BLaER1 treated with 17β-estradiol and CSF1 and Interleukin-3, amounts not matched to agents 10 nM and 100 nM (cell line): ENCODE data around the gene CAMKV.

Source experiments
- H3K27ac ChIP-seq, 11 experiments: shearing (Covaris generic); formaldehyde crosslinking; 2 replicates each; pipeline ENCODE4 v1.8.1; 2022
- H3K27me3 ChIP-seq, 11 experiments: shearing (Covaris generic); formaldehyde crosslinking; 2 replicates each; pipeline ENCODE4 v1.8.1; 2022
- H3K36me3 ChIP-seq, 11 experiments: shearing (Covaris generic); formaldehyde crosslinking; 2 replicates each; pipeline ENCODE4 v1.8.1; 2022
- H3K4me1 ChIP-seq, 10 experiments: shearing (Covaris generic); formaldehyde crosslinking; 2 replicates each; pipeline ENCODE4 v1.8.1; 2022
- H3K4me2 ChIP-seq, 11 experiments: shearing (Covaris generic); formaldehyde crosslinking; 2 replicates each; pipeline ENCODE4 v1.8.1; 2022
- H3K4me3 ChIP-seq, 10 experiments: shearing (Covaris generic); formaldehyde crosslinking; 2 replicates each; pipeline ENCODE4 v1.8.1; 2022
- H3K9ac ChIP-seq, 11 experiments: shearing (Covaris generic); formaldehyde crosslinking; 2 replicates each; pipeline ENCODE4 v1.8.1; 2022
- H3K9me3 ChIP-seq, 11 experiments: shearing (Covaris generic); formaldehyde crosslinking; replicated peaks in 1 of 11; 2 replicates each; pipeline ENCODE4 v1.8.1; 2022
- H4K20me1 ChIP-seq, 11 experiments: shearing (Covaris generic); formaldehyde crosslinking; 2 replicates each; pipeline ENCODE4 v1.8.1; 2022
- Cebpa-rat ChIP-seq, 11 experiments: shearing (Covaris generic); IDR thresholded peaks; 2 replicates each; pipeline ENCODE4 v1.8.1; 2022

The CAMKV gene

DNA sequence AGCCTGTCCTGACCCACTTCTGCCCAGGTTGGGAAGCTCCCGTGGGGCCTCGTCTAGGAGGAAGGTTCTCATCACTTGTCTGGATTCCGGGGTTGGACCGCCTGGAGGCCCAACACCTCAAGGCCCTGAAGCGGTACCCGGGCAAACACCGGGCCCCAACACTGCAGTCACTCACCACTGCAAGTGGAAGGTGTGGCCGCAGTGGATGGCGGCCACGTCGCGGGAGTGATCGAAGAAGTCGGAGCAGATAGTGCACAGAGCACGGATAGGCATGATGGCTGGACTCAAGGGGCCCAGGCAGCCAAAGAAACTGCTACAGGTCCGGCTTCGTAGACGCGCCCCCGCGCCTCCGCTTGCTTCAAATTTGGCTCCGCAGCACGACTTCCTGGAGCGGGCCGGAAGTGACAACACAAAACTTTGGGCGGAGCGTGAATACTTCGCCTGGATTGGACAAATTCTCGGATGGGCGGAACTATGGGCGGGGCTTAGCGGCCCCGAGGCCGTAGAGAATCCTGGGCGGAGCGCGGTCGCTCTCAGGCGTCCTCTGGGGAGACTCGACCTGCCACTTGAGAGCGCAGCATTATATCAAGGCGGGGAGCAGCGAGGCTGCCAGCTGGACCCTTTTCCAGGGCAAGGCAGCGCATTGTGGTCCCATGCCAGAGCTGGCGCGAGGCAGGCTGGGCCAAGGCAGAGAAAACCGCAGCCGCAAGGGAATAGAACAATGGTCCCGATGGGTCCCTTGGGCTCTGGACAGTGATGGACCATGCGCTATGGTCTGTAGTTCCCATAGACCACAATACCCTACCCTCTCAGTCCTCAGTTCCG lies 13.3 kb downstream of the CAMKV start, which contains the start of gene TRAIP:
TSS of gene TRAIP (minus strand) at position 384 of the 825 bp plus-strand sequence. CDS start at position 273, 111 bp downstream.
- Histone ChIP-seq H4K20me1 (0 out of 22 replicates have a peak, but pooled peaks cover 0 to 8% (median 0%) of the 10 kb centered on the region in 11 experiments), H3K4me1 (peaks cover 12 to 43% (median 39%) of the 10 kb centered on the region in 10 experiments), H3K9ac (peak within 1 kb of the TSS; percentile 70 to 84 (median 76)), H3K9me3 (no peaks in the 10 kb centered on the region), H3K27me3 (no peaks in the 10 kb centered on the region), H3K27ac (peak within 1 kb of the TSS in 10 of 11 experiments; percentile 37 to 77 (median 66); a peak in 20 of 22 replicates), H3K4me3 (peak within 1 kb of the TSS; percentile 61 to 87 (median 78)), H3K36me3 (peaks cover 0 to 16% (median 0%) of the 10 kb centered on the region in 11 experiments; a peak in 1 of 22 replicates), H3K4me2 (peak within 1 kb of the TSS; percentile 87 to 100 (median 94))
- TF ChIP-seq Cebpa-rat (IDR thresholded peaks at IDR 0.05) = no peak

DNA sequence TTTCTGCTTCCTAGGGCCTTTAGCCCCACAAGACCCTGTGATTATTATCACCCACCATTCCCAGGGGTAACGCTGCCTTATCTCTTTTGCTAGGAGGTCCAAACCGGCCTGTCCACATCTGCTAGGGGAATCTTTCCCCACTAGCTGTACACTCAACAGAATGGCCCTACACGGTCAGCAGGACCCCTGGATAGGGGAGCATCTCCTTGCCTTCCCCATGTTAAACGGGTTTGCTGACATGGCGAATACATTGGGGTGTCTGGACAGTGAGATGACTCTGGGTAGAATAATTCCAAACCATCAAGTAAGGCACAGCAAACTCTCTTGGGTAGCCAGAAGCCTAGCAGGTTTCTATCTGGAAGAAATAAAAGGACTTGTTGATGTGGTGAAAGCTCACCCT lies 14.0 kb downstream of the CAMKV start:
- Histone ChIP-seq H3K4me1 (peaks cover 12 to 43% (median 39%) of the 10 kb centered on the region in 10 experiments), H3K27ac (peak overlapping the region in 9 of 11 experiments; percentile 43 to 77 (median 66); a peak in 13 of 22 replicates), H3K27me3 (no peaks in the 10 kb centered on the region), H3K9ac (peak overlapping the region; percentile 70 to 84 (median 76); a peak in 21 of 22 replicates), H3K9me3 (no peaks in the 10 kb centered on the region), H3K4me2 (peak overlapping the region; percentile 86 to 100 (median 94)), H3K36me3 (peaks cover 0 to 16% (median 3%) of the 10 kb centered on the region in 11 experiments; a peak in 3 of 22 replicates), H3K4me3 (peak overlapping the region; percentile 61 to 87 (median 78)), H4K20me1 (0 out of 22 replicates have a peak, but pooled peaks cover 0 to 8% (median 0%) of the 10 kb centered on the region in 11 experiments)
- no peak for TF ChIP-seq Cebpa-rat (IDR thresholded peaks at IDR 0.05)

DNA sequence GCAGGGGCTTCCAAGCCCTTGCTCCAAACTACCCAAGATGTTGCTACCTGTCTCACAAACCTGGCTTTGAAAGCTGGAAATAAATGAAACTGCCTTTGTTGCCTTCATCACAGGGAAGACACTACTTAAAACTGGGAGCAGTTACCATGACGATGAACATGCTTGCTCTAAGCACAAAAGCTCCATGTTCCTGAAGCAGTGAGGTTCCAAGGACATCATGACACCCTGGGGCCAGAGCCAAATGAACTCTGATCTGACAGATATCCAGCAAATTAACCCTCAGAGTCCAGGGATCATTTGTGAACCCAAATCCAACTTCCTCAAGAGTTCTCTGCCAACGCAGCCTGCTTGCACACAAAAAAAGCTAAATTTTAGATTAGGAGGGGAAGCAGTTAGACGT lies 24.0 kb downstream of the CAMKV start:
- H4K20me1 ChIP-seq = peaks cover 0 to 16% (median 0%) of the 10 kb centered on the region in 11 experiments; a peak in 1 of 22 replicates
- no peaks in the 10 kb centered on the region for H3K9me3 ChIP-seq
- no peak overlapping the region for H3K4me3 ChIP-seq
- no peak overlapping the region; a peak in 1 of 22 replicates for H3K9ac ChIP-seq
- no peak for TF ChIP-seq Cebpa-rat (IDR thresholded peaks at IDR 0.05)
- peaks cover 17 to 82% (median 69%) of the 10 kb centered on the region in 11 experiments; a peak in 21 of 22 replicates for H3K36me3 ChIP-seq
- H3K4me2 ChIP-seq = no peak overlapping the region
- H3K4me1 ChIP-seq = peaks cover under 1 to 14% (median 11%) of the 10 kb centered on the region in 10 experiments; a peak in 17 of 20 replicates
- no peak overlapping the region for H3K27ac ChIP-seq
- no peaks in the 10 kb centered on the region for H3K27me3 ChIP-seq

DNA sequence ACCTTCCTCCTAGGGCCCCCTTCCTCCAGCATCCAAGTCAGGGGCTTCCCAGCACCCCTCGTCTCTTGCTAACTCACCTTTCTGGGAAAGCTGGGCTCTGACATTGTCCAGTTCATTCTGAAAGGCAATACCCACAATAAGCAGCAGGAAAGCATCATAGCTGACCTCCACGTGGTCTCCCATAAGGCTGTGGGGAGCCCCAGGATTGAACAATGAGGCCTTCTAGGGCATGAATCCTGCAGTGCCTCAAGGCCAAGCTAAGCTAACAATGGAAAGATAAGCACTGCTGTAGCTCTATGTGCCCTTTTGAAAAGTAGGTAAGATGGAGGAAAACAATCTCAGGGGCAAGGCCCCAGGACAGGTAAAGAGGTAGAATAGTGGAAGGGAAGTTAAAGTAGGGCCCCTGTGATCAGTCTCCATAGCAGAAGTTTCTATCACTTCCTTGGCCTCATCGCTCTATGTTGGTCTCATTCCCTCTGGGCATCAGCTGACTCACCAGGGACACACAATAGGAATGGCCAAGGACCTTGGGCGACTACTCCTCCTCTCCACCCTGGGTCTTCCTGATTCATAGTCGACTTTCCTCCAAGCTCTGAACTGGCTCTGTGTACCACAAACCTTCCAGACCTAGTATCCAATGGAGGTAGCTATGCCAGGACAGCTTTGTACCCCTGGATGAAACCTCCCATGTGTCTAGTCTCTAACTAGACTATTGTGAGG lies 25.1 kb downstream of the CAMKV start:
- Histone ChIP-seq H3K36me3 (peaks cover 17 to 77% (median 69%) of the 10 kb centered on the region in 11 experiments; a peak in 21 of 22 replicates), H3K4me3 (no peak overlapping the region), H3K27me3 (no peaks in the 10 kb centered on the region), H3K4me1 (peaks cover 7 to 24% (median 22%) of the 10 kb centered on the region in 10 experiments; a peak in 18 of 20 replicates), H3K4me2 (no peak overlapping the region), H3K9ac (no peak overlapping the region), H4K20me1 (peaks cover 0 to 16% (median 0%) of the 10 kb centered on the region in 11 experiments; a peak in 1 of 22 replicates), H3K27ac (no peak overlapping the region), H3K9me3 (no peaks in the 10 kb centered on the region)
- no peak for TF ChIP-seq Cebpa-rat (IDR thresholded peaks at IDR 0.05)

DNA sequence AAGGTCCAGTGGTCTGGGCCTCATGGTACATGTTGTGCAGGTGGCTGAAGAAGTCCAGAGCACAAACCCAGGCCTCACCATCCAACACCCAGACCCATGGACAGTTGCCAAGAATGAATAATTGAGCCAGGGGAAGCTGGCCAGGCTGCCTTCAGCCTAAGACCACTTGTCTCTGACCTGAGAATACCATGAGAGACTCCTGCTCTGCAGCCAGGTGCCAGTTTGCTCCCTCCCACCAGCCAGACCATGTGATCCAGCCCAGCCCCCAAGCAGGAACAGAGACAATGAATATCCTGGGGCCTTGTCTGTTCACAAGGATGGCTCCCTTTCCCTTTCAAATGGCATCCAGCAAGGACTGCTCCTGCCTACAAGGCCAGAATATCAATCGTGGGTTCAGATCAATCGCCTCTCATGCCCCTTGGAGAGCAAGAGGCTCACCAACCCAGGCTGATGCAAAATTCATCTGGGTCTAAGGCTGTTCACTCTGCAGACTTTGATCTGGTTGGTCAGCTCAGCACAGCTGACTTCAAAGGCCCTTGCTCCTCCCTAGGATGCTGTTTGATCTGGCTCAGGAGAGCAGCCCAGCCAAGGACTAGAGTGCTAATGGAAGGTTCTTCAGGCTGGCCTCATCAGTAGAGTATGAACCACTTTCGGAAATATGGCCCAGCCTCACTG lies 26.7 kb downstream of the CAMKV start:
- Histone ChIP-seq H3K4me1 (peaks cover 7 to 38% (median 35%) of the 10 kb centered on the region in 10 experiments; a peak in 18 of 20 replicates), H4K20me1 (peaks cover 0 to 16% (median 0%) of the 10 kb centered on the region in 11 experiments; a peak in 1 of 22 replicates), H3K27me3 (no peaks in the 10 kb centered on the region), H3K4me2 (no peak overlapping the region), H3K9me3 (no peaks in the 10 kb centered on the region), H3K9ac (peak overlapping the region in 4 of 11 experiments; percentile 8 to 35 (median 18); a peak in 5 of 22 replicates), H3K27ac (no peak overlapping the region), H3K4me3 (no peak overlapping the region), H3K36me3 (peaks cover 17 to 80% (median 71%) of the 10 kb centered on the region in 11 experiments; a peak in 21 of 22 replicates)
- TF ChIP-seq Cebpa-rat (IDR thresholded peaks at IDR 0.05) = no peak

DNA sequence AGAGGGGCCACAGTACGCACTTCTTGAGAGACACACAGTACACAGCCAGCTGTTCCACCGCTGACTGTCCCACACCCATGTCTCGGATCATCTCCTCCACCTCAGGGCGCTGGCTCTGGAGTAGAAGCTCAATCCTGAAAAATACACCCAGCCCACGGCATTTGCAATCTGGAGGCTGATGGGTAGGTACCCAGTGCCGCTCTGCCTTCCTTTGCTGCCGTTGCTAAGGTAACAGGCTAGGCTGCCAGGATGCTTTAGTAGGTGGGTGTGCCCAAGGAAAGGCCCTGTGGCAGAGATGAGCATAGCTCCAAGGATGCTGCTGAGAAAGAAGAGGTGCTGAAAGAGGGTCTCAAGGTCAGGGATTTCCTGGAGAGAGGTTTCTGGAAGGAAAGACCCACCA lies 27.9 kb downstream of the CAMKV start:
- no peaks in the 10 kb centered on the region for H3K27me3 ChIP-seq
- peak overlapping the region in 2 of 11 experiments; percentile 13 to 65; a peak in 1 of 22 replicates for H3K27ac ChIP-seq
- peaks cover 7 to 38% (median 35%) of the 10 kb centered on the region in 10 experiments; a peak in 18 of 20 replicates for H3K4me1 ChIP-seq
- peak overlapping the region in 4 of 11 experiments; percentile 60 to 80 (median 70); a peak in 3 of 22 replicates for H3K4me2 ChIP-seq
- H3K9me3 ChIP-seq = no peaks in the 10 kb centered on the region
- peaks cover 11 to 80% (median 70%) of the 10 kb centered on the region in 11 experiments; a peak in 21 of 22 replicates for H3K36me3 ChIP-seq
- peaks cover 0 to 16% (median 0%) of the 10 kb centered on the region in 11 experiments; a peak in 1 of 22 replicates for H4K20me1 ChIP-seq
- peak overlapping the region in 4 of 11 experiments; percentile 19 to 28 (median 22); a peak in 3 of 22 replicates for H3K9ac ChIP-seq
- no peak for TF ChIP-seq Cebpa-rat (IDR thresholded peaks at IDR 0.05)
- H3K4me3 ChIP-seq = no peak overlapping the region

DNA sequence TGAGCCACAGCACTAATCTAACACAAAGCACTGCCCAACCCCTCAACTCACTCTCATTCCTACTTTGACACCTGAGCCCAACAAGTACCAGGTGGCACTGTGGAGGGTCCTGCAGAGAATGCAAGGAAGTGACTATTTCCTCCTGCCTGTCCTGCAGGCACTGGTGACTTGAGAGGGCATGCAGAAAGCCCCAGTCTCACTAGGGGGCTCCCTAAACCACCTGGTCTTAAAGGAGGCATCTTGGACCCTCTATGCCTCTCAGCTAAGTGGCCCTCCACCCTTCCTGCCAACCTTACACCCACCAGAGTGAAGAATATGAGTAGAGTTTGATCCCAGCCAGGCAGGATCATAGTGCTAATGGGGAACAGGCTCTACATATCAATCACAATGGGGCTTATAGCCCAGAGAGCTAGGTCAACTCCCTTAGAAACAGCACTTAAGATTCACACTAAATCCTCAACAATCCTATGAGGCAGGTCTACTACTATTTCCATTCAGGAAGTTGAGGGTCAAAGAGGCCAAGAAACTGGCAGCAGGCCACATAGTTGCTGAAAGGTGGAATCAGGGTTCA lies 28.5 kb downstream of the CAMKV start:
- H3K27ac ChIP-seq = peak overlapping the region in 6 of 11 experiments; percentile 2 to 65 (median 49); a peak in 6 of 22 replicates
- peak overlapping the region in 8 of 11 experiments; percentile 24 to 64 (median 42); a peak in 10 of 22 replicates for H3K9ac ChIP-seq
- H3K4me3 ChIP-seq = no peak overlapping the region
- H3K4me2 ChIP-seq = peak overlapping the region in 10 of 11 experiments; percentile 25 to 80 (median 56); a peak in 18 of 22 replicates
- H3K4me1 ChIP-seq = peaks cover 7 to 38% (median 35%) of the 10 kb centered on the region in 10 experiments; a peak in 18 of 20 replicates
- H3K27me3 ChIP-seq = no peaks in the 10 kb centered on the region
- H4K20me1 ChIP-seq = peaks cover 0 to 16% (median 0%) of the 10 kb centered on the region in 11 experiments; a peak in 1 of 22 replicates
- no peaks in the 10 kb centered on the region for H3K9me3 ChIP-seq
- no peak for TF ChIP-seq Cebpa-rat (IDR thresholded peaks at IDR 0.05)
- peaks cover 11 to 80% (median 70%) of the 10 kb centered on the region in 11 experiments; a peak in 21 of 22 replicates for H3K36me3 ChIP-seq
